Stimulated activated CD8-positive, alpha-beta memory T cell treated with anti-CD3 and anti-CD28 coated beads, Interleukin-7, amount 100 ng/mL, for 4 hours (primary cell): ENCODE measurements around the gene CIC.
"Not testable (repeated sequence)": the region's sequence is repeated elsewhere in the genome, so short reads cannot be mapped to it uniquely, and the experiment has no call there.

Source experiments
- DNase-seq, 2 donors: peaks; one replicate each; pipeline ENCODE4 v3.0.0-alpha.2; 2020; ENCODE audit warnings: low read depth in 2 of 2

The CIC gene

GRCh38 chr19:42255766-42256745 is 13.0 kb upstream of the CIC start:
- DNase-seq = no peak

GRCh38 chr19:42257842-42258241 is 11.2 kb upstream of the CIC start:
- DNase-seq = not testable (repeated sequence)

- no peak for DNase-seq
Observed at GRCh38 chr19:42261763-42262162, 7.3 kb upstream of the CIC start.

DNA sequence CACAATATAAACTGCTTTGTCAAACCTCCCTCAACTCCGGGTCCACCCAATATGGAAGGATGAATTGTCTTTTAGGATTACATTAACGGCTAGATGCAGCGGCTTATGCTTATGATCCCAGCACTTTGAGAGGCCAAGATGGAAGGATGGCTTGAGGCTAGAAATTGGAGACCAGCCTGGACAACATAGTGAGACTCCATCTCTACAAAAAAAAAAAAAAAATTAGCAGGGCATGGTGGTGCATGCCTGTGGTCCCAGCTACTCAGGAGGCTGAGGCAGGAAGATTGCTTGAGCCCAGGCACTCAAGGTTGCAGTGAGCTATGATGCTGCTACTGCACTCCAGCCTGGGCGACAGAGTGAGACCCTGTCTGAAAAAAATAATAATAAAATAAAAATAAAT is 2.9 kb upstream of the CIC start:
- DNase-seq = not testable (repeated sequence)

GRCh38 chr19:42266928-42267603 is 2.0 kb upstream of the CIC start:
- DNase-seq = not testable (repeated sequence)

- DNase-seq = no peak
Observed at GRCh38 chr19:42267644-42268141, 1.4 kb upstream of the CIC start.

DNA sequence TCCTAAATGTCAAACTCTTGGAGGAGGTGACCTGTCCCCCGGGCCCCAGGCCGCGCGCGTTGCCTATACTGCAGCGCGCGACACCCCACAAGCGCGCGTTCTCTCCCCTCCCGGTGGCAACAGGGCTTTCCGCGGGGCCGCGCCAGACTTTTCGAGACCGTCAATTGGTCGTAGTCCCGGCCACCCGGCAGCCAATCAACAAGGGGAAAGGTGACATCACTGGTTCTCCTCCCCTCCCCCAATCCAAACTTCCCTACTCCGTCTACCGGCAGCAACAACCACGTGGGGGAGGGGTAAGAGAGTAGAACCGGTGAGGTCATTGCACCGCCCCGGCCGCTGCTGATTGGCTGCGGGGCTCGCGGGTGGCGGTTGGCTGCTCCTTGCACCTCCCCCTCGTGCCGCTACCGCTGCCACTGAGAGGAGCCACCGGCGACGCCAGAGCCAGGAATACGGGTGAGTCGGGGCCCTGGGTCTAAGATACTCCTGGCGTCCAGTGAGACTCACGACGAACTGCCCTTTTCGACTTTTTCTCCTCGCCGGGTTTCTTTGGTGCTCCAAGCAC is 829 bp upstream of the CIC start:
- peak; percentile 98 for DNase-seq

DNA sequence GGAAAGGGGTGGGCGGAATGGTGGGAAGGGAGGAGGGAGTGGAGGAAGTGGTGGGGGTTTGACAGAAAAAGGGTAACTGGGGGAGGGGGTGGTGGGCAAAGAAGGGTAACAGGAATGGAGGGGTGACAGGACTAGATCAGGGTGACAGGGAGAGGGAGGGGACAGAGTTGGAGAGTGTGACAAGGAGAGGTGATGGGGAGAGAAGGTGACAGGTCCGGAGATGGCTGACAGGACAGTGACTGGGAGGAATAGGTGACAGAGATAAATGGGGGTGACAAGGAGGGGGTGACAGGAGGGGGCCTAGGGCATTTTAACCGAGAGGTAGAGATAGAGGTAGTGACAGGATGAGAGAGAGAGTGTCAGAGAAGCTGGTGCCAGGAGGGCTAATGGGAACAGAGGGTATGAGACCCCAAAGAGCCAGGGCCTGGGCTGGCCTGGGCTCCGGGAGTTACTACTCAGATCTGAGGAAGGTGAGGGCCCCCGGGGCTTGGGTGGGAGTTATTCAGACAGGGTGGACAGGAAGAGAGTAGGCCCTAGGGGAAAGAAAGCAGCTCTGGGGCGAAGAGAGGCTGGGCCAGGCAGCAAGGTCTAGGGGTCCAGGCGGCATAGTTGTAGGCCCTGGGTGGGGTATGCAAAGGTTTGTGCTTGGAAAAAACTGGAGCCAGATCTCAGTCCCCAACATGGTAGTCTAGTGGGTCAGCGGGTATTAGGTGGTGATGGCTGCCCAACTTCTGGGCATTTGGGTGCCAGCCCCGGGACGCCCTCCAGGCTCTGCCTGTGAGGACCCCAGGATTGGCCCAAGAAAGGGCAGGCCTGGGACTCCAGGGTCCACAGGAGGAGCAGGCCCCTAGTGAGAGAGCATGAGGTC is 660 bp downstream of the CIC start:
- DNase-seq = no peak

- DNase-seq = peak in 1 of 2 donors; percentile 44
Observed at GRCh38 chr19:42270346-42271044, 1.4 kb downstream of the CIC start.

DNA sequence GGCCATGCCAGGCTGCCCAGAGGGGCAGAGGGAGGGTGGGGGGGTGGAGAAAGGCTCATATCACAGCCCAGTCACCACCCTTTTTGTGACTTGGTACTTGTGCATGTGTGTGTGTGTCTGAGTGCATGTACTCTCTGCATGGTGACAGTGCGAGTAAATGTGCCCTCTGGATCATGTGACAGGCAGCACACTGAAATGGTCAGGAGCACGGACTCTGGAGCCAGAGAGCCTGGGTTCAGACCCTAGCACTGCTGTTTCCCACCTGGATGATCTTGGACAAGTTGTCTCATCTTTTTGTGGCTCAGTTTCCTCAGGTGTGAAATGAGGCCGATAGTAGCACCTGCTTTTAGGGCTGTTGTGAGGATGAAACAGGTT is 2.0 kb downstream of the CIC start:
- no peak for DNase-seq

GRCh38 chr19:42271861-42272534 is 2.9 kb downstream of the CIC start:
- no peak for DNase-seq

DNA sequence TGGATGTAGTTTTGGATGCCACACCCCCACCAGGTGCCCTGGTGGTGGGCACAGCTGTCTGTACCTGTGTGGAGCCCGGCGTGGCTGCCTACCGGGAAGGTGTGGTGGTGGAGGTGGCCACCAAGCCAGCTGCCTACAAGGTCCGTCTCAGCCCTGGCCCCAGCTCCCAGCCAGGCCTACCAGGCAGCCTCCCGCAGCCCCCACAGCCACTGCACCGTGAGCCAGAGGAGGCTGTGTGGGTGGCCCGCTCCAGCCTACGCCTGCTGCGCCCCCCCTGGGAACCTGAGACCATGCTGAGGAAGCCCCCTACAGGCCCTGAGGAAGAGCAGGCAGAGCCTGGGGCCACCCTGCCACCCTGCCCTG is 3.5 kb downstream of the CIC start:
- no peak for DNase-seq

GRCh38 chr19:42272989-42273406 is 3.9 kb downstream of the CIC start:
- DNase-seq = no peak

GRCh38 chr19:42273407-42274064 is 4.5 kb downstream of the CIC start:
- DNase-seq = no peak

GRCh38 chr19:42274065-42274682 is 5.1 kb downstream of the CIC start:
- no peak for DNase-seq

DNA sequence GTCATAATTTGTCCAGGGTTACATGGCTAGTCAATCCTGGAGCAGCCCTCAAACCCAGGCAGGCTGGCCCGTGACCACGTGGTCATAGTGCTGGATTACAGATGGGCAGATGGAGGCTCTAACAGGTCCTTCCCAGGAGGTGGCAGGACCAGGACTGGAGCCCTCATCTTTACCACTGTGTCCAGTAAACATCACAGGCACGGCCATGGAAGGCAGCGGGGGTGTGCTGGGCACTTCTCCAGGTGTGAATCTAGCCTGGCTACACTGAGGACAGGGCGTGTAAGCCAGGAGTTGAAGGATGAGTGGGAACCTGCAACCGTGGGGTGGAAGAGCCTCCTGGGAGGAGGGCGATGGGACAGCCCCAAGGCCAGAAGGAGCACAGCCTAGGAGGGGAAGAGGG is 6.1 kb downstream of the CIC start:
- DNase-seq = no peak

- DNase-seq = no peak
Observed at GRCh38 chr19:42275517-42275916, 6.5 kb downstream of the CIC start.

- no peak for DNase-seq
Observed at GRCh38 chr19:42276284-42276683, 7.2 kb downstream of the CIC start.

GRCh38 chr19:42276821-42277220 is 7.8 kb downstream of the CIC start:
- no peak for DNase-seq
